Measurements from ENCODE around the gene CLIP1.

The CLIP1 gene

DNA sequence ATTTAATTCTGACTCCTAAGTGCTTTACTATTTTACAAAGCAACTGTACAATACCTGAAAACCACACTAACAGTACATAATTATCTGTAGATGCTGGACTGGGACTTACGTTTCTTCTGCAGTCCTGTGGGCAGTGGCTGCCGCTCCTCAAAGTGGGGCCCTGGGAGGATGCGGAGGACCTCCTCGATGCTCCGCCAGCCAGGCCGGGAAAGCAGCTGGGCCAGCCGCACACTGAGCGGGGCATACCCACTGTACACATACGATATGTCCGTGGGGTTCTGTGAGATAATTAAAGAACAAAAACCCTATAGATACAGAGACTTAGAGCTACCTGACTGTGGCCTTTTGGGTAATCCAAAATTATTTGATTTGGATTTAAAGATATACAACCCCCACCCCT, 189.8 kb downstream of the CLIP1 start:
- ATAC-seq (ENCODE audit: insufficient read depth, low read depth) (no peak), DNase-seq (no peak)
- Histone ChIP-seq H3K27ac (ENCODE audit: low read length) (no peak overlapping the region), H3K4me3 (ENCODE audit: low read depth in 1 of 2, low read length in 2 of 2) (no peak overlapping the region), H2AFZ (ENCODE audit: low read depth, low read length) (no peak overlapping the region), H3K4me2 (ENCODE audit: insufficient read depth, low read length) (no peak overlapping the region), H3K27me3 (ENCODE audit: insufficient read depth, low read length, poor library complexity) (no peaks in the 10 kb centered on the region), H3K9me3 (ENCODE audit: insufficient read depth, low read length, severe bottlenecking) (no peaks in the 10 kb centered on the region), H4K20me1 (ENCODE audit: insufficient read depth, low read length) (peaks cover 11% of the 10 kb centered on the region; the same call in 1 of the 2 replicates), H3K36me3 (ENCODE audit: insufficient read depth, low read length) (peaks cover 41% of the 10 kb centered on the region), H3K4me1 (ENCODE audit: insufficient read depth, low read length) (peaks cover 20% of the 10 kb centered on the region), H3K79me2 (ENCODE audit: insufficient read depth, low read length) (no peaks in the 10 kb centered on the region), H3K9ac (ENCODE audit: low read depth, low read length) (no peak overlapping the region)
- TF ChIP-seq CTCF (IDR thresholded peaks at IDR 0.05; ENCODE audit: borderline replicate concordance, extremely low read depth, low read length, poor library complexity, severe bottlenecking) (no peak), EZH2 (IDR thresholded peaks at IDR 0.05; ENCODE audit: borderline replicate concordance, low read depth, low read length, severe bottlenecking) (no peak)

- H3K36me3 ChIP-seq (ENCODE audit: insufficient read depth, low read length), result peaks cover 34% of the 10 kb centered on the region
Observed at GRCh38 chr12:122230798-122231197, 191.7 kb downstream of the CLIP1 start.

DNA sequence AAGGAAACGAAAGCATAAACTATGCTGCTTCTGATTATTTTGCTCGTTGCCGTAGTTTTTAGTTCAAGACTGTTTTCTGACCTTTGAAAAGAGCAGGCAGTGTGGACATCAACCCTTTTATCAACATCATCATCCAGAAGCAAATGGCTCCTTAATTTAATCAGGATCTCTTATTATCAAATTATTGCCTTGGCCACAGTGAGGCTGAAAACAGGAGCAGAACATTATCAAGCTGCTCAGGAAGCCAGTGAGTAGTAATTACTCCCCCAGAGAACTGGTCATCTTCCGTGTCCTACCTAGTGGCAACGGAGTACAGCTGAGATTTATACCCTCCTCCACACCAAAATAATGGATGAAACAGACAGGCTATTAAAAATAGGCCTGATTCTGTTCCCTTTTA, 194.4 kb downstream of the CLIP1 start:
- peaks cover 33% of the 10 kb centered on the region for H4K20me1 ChIP-seq (ENCODE audit: insufficient read depth, low read length)
- TF ChIP-seq EZH2 (IDR thresholded peaks at IDR 0.05; ENCODE audit: borderline replicate concordance, low read depth, low read length, severe bottlenecking) (no peak), CTCF (IDR thresholded peaks at IDR 0.05; ENCODE audit: borderline replicate concordance, extremely low read depth, low read length, poor library complexity, severe bottlenecking) (no peak)
- peak overlapping the region; percentile 46 for H3K9ac ChIP-seq (ENCODE audit: low read depth, low read length)
- peaks cover 56% of the 10 kb centered on the region for H3K4me1 ChIP-seq (ENCODE audit: insufficient read depth, low read length)
- H3K27me3 ChIP-seq (ENCODE audit: insufficient read depth, low read length, poor library complexity), result no peaks in the 10 kb centered on the region
- no peak for DNase-seq
- H3K27ac ChIP-seq (ENCODE audit: low read length), result peak overlapping the region; percentile 56
- no peak for ATAC-seq (ENCODE audit: insufficient read depth, low read depth)
- H3K36me3 ChIP-seq (ENCODE audit: insufficient read depth, low read length), result peaks cover 29% of the 10 kb centered on the region
- peaks cover 27% of the 10 kb centered on the region for H3K79me2 ChIP-seq (ENCODE audit: insufficient read depth, low read length)
- H3K4me2 ChIP-seq (ENCODE audit: insufficient read depth, low read length), result peak overlapping the region; percentile 93
- H3K4me3 ChIP-seq (ENCODE audit: low read depth in 1 of 2, low read length in 2 of 2), result peak overlapping the region; percentile 22 to 64; a peak in 3 of 4 replicates
- no peak overlapping the region for H2AFZ ChIP-seq (ENCODE audit: low read depth, low read length)
- no peaks in the 10 kb centered on the region for H3K9me3 ChIP-seq (ENCODE audit: insufficient read depth, low read length, severe bottlenecking)

More at GRCh38 chr12:122230798-122231197, 191.7 kb downstream of the CLIP1 start:
- no peak overlapping the region for H3K4me3 ChIP-seq (ENCODE audit: low read depth in 1 of 2, low read length in 2 of 2)
- peaks cover under 1% of the 10 kb centered on the region; the same call in 1 of the 2 replicates for H3K79me2 ChIP-seq (ENCODE audit: insufficient read depth, low read length)
- no peaks in the 10 kb centered on the region for H3K27me3 ChIP-seq (ENCODE audit: insufficient read depth, low read length, poor library complexity)
- TF ChIP-seq EZH2 (IDR thresholded peaks at IDR 0.05; ENCODE audit: borderline replicate concordance, low read depth, low read length, severe bottlenecking) (no peak), CTCF (IDR thresholded peaks at IDR 0.05; ENCODE audit: borderline replicate concordance, extremely low read depth, low read length, poor library complexity, severe bottlenecking) (no peak)
- H3K27ac ChIP-seq (ENCODE audit: low read length), result no peak overlapping the region
- H4K20me1 ChIP-seq (ENCODE audit: insufficient read depth, low read length), result peaks cover 23% of the 10 kb centered on the region
- no peak for ATAC-seq (ENCODE audit: insufficient read depth, low read depth)
- H3K9ac ChIP-seq (ENCODE audit: low read depth, low read length), result no peak overlapping the region
- H3K4me1 ChIP-seq (ENCODE audit: insufficient read depth, low read length), result peaks cover 34% of the 10 kb centered on the region
- H2AFZ ChIP-seq (ENCODE audit: low read depth, low read length), result no peak overlapping the region
- no peak for DNase-seq
- H3K4me2 ChIP-seq (ENCODE audit: insufficient read depth, low read length), result no peak overlapping the region
- no peaks in the 10 kb centered on the region for H3K9me3 ChIP-seq (ENCODE audit: insufficient read depth, low read length, severe bottlenecking)
